A549 (cell line): ENCODE data around the gene MCTP1. TPM values are rescaled to one million over a fixed set of nuclear protein-coding genes. Genes with fewer than 3 reads are reported as not detected.

Experiments
- ATAC-seq, 2 experiments: fragments of 200-7000 bp in 1 of 2; fragments of >200 bp in 1 of 2; cut with Nextera tagmentation in 1 of 2; cut with Tn5 transposase in 1 of 2; 3 replicates each; pipeline versions ENCODE4 v1.8.0 to v1.9.1; 2018 to 2020; ENCODE audit warnings: mild to moderate bottlenecking in 1 of 2, moderate library complexity in 1 of 2
- CTCF ChIA-PET: fragments of 300-600 bp; sonication (Branson Sonifier 250); formaldehyde crosslinking; extraction: SDS; loops from one replicate; lab custom pipeline; 2021; ENCODE audit warnings: antibody characterized with exemption, inconsistent platforms; lab: Yijun Ruan, JAX
- POLR2A ChIA-PET: fragments of 350-600 bp; formaldehyde crosslinking; extraction: SDS; loops from one replicate; lab custom pipeline; 2021; ENCODE audit warnings: antibody characterized with exemption, inconsistent platforms; lab: Yijun Ruan, JAX
- DNase-seq, 2 experiments: peaks; one replicate each; pipeline versions ENCODE4 v3.0.0 to v3.0.0-alpha.2; 2011 to 2016; ENCODE audit warnings: low read depth in 1 of 2, low spot score in 1 of 2
- FAIRE-seq: peaks from 2 replicates; lab custom pipeline; 2011; peaks lifted over from hg19 to GRCh38; lab: Jason Lieb, UNC
- H3K27ac ChIP-seq, 2 experiments: fragments of >200 bp; sonication (Bioruptor Twin); formaldehyde crosslinking; 3 replicates each; pipeline ENCODE4 v1.5.1; 2016 to 2017
- H3K4me1 ChIP-seq: fragments of >200 bp; sonication (Bioruptor Twin); formaldehyde crosslinking; 3 replicates; pipeline ENCODE4 v1.6.1; 2016
- H3K4me2 ChIP-seq: fragments of >200 bp; sonication (Bioruptor Twin); formaldehyde crosslinking; 3 replicates; pipeline ENCODE4 v1.6.1; 2016
- H3K4me3 ChIP-seq: fragments of >200 bp; sonication (Bioruptor Twin); formaldehyde crosslinking; 3 replicates; pipeline ENCODE4 v1.5.1; 2016
- H3K9me3 ChIP-seq: fragments of >200 bp; sonication (Bioruptor Twin); formaldehyde crosslinking; 3 replicates; pipeline ENCODE4 v1.6.1; 2016
- ATOH8 ChIP-seq: fragments of 250-450 bp; sonication (Bioruptor Pico); IDR thresholded peaks from 2 replicates; pipeline ENCODE4 v1.5.0; 2020; ENCODE audit warnings: low read depth, mild to moderate bottlenecking, moderate library complexity
- CHD2 ChIP-seq: fragments of 150-350 bp; IDR thresholded peaks from 2 replicates; pipeline ENCODE4 v1.6.1; 2014; ENCODE audit warnings: low read length; ENCODE audit not compliant: partially characterized antibody
- CHD4 ChIP-seq: fragments of 200-600 bp; sonication (generic); IDR thresholded peaks from 2 replicates; pipeline ENCODE4 v1.6.1; 2016; ENCODE audit warnings: antibody characterized with exemption, mild to moderate bottlenecking, borderline replicate concordance
- EHF ChIP-seq: fragments of 250-450 bp; sonication (Bioruptor Pico); IDR thresholded peaks from 2 replicates; pipeline ENCODE4 v1.5.0; 2020; ENCODE audit warnings: mild to moderate bottlenecking
- EHMT2 ChIP-seq: fragments of 200-600 bp; sonication (generic); IDR thresholded peaks from 2 replicates; pipeline ENCODE4 v1.6.1; 2016; ENCODE audit warnings: antibody characterized with exemption, low read depth, mild to moderate bottlenecking, moderate library complexity
- EP300 ChIP-seq, 2 experiments: fragments of >200 bp; sonication (Bioruptor Twin); formaldehyde crosslinking; IDR thresholded peaks; 2 replicates in 1 of 2; 3 replicates in 1 of 2; pipeline ENCODE4 v1.6.1; 2016 to 2017
- FOSB ChIP-seq: fragments of 250-450 bp; sonication (Bioruptor Pico); IDR thresholded peaks from 2 replicates; pipeline ENCODE4 v1.5.0; 2020; ENCODE audit warnings: mild to moderate bottlenecking, moderate library complexity
- GATA3 ChIP-seq: IDR thresholded peaks from 2 replicates; pipeline ENCODE4 v1.6.1; 2012; ENCODE audit warnings: borderline replicate concordance
- HOXB5 ChIP-seq: fragments of 250-450 bp; sonication (Bioruptor Pico); IDR thresholded peaks from 2 replicates; pipeline ENCODE4 v1.5.0; 2020; ENCODE audit warnings: mild to moderate bottlenecking, moderate library complexity
- JUNB ChIP-seq: fragments of >200 bp; sonication (Bioruptor Twin); formaldehyde crosslinking; IDR thresholded peaks from 2 replicates; pipeline ENCODE4 v1.6.1; 2016
- KDM5A ChIP-seq: fragments of 200-600 bp; sonication (generic); IDR thresholded peaks from 2 replicates; pipeline ENCODE4 v1.6.1; 2016; ENCODE audit warnings: antibody characterized with exemption, mild to moderate bottlenecking
- MAX ChIP-seq: IDR thresholded peaks from 2 replicates; pipeline ENCODE4 v1.6.1; 2012
- NFE2L2 ChIP-seq: fragments of 150-350 bp; conservative IDR thresholded peaks from 2 replicates; pipeline ENCODE4 v1.6.1; 2014; ENCODE audit warnings: low read length
- NR3C1 ChIP-seq: fragments of >200 bp; sonication (Bioruptor Twin); formaldehyde crosslinking; IDR thresholded peaks from 3 replicates; pipeline ENCODE4 v1.6.1; 2017
- PBX3 ChIP-seq: IDR thresholded peaks from 2 replicates; pipeline ENCODE4 v1.6.1; 2012
- POLR2A ChIP-seq: IDR thresholded peaks from 2 replicates; pipeline ENCODE4 v1.6.1; 2012; ENCODE audit warnings: mild to moderate bottlenecking, low read length
- RARB ChIP-seq: fragments of 250-450 bp; sonication (Bioruptor Pico); IDR thresholded peaks from 2 replicates; pipeline ENCODE4 v1.8.0; 2021; ENCODE audit warnings: mild to moderate bottlenecking, moderate library complexity
- SMC3 ChIP-seq: fragments of >200 bp; sonication (Bioruptor Twin); formaldehyde crosslinking; IDR thresholded peaks from 3 replicates; pipeline ENCODE4 v1.6.1; 2018; ENCODE audit warnings: inconsistent platforms
- TP53 ChIP-seq: fragments of 250-450 bp; sonication (Bioruptor Pico); IDR thresholded peaks from 2 replicates; pipeline ENCODE4 v1.5.0; 2021; ENCODE audit warnings: mild to moderate bottlenecking, moderate library complexity
- ZFP36 ChIP-seq: fragments of 450-650 bp; IDR thresholded peaks from 2 replicates; pipeline ENCODE4 v1.6.1; 2014; ENCODE audit warnings: borderline replicate concordance; ENCODE audit not compliant: partially characterized antibody
- ZNF302 ChIP-seq: fragments of 250-450 bp; sonication (Bioruptor Pico); IDR thresholded peaks from 2 replicates; pipeline ENCODE4 v1.9.0; 2021; ENCODE audit warnings: inconsistent platforms, mild to moderate bottlenecking, moderate library complexity
- ZSCAN20 ChIP-seq: fragments of 250-450 bp; sonication (Bioruptor Pico); IDR thresholded peaks from 2 replicates; pipeline ENCODE4 v1.8.0; 2022; ENCODE audit warnings: mild to moderate bottlenecking, moderate library complexity
- WGBS: methylation state at CpG from one replicate; pipeline ENCODE4 v1.1.6; 2017; ENCODE audit errors: missing lambda C conversion rate; 5-methylcytosine and 5-hydroxymethylcytosine counted together
- polyA plus RNA-seq, 4 experiments: library from polyadenylated mRNA; depleted of rRNA in 3 of 4; stranded (reverse); fragments of >200 nt; fragmentation: RNase III in 1 of 4; extraction: RNeasy Plus Mini Kit Qiagen cat#74134 plus additional on column Dnase treatment in 1 of 4; gene quantifications; 2 replicates in 3 of 4; 3 replicates in 1 of 4; pipeline ENCODE4 v1.2.3, GENCODE V29; 2011 to 2017

The MCTP1 gene
- polyA plus RNA-seq, 2 of the 4 experiments (the other 2 are of a cell fraction) = 5.4 to 6.9 TPM

GRCh38 chr5:95043648-95044047 is 241.2 kb downstream of the MCTP1 start:
- WGBS = 65% methylated on average over 3 of the region's 3 CpGs

GRCh38 chr5:95043234-95043633 is 241.7 kb downstream of the MCTP1 start:
- Histone ChIP-seq H3K27ac (no peak overlapping the region), H3K4me2 (no peak overlapping the region), H3K4me1 (no peaks in the 10 kb centered on the region), H3K9me3 (no peaks in the 10 kb centered on the region), H3K4me3 (no peak overlapping the region)
- POLR2A ChIA-PET = no interaction called here
- ATAC-seq (no peak), FAIRE-seq (no peak), DNase-seq (no peak)
- TF ChIP-seq MAX = no peak
- TF ChIP-seq JUNB = no peak
- no peak for TF ChIP-seq CHD2
- no peak for TF ChIP-seq FOSB (CRISPR knock-in tag)
- no peak for TF ChIP-seq TP53 (CRISPR knock-in tag)
- no peak for TF ChIP-seq ZNF302 (CRISPR knock-in tag)
- TF ChIP-seq RARB (CRISPR knock-in tag) = no peak
- TF ChIP-seq NFE2L2 = no peak
- no peak for TF ChIP-seq SMC3
- no peak for TF ChIP-seq POLR2A
- CTCF ChIA-PET = interaction anchor here (1.2 kb wide), 1 partner anchor 20 kb away, joined by 3 read pairs; no protein-coding TSS in a partner anchor

More at GRCh38 chr5:95043648-95044047, 241.2 kb downstream of the MCTP1 start:
- H3K9me3 ChIP-seq = no peaks in the 10 kb centered on the region
- POLR2A ChIA-PET = no interaction called here
- no peak for ATAC-seq
- no peak overlapping the region for H3K4me3 ChIP-seq
- no peak overlapping the region for H3K4me2 ChIP-seq
- no peaks in the 10 kb centered on the region for H3K4me1 ChIP-seq
- H3K27ac ChIP-seq = no peak overlapping the region
- TF ChIP-seq KDM5A (no peak), JUNB (no peak)
- DNase-seq = no peak
- FAIRE-seq = no peak
- CTCF ChIA-PET = interaction anchor here (1.2 kb wide), 1 partner anchor 20 kb away, joined by 3 read pairs; no protein-coding TSS in a partner anchor

GRCh38 chr5:95042037-95042436 is 242.9 kb downstream of the MCTP1 start:
- Histone ChIP-seq H3K4me3 (no peak overlapping the region), H3K9me3 (no peaks in the 10 kb centered on the region), H3K4me2 (no peak overlapping the region), H3K27ac (no peak overlapping the region), H3K4me1 (no peaks in the 10 kb centered on the region)
- FAIRE-seq = no peak
- ATAC-seq = no peak
- no peak for TF ChIP-seq HOXB5 (CRISPR knock-in tag)
- TF ChIP-seq ZFP36 = no peak
- TF ChIP-seq CHD4 = no peak
- no peak for TF ChIP-seq ATOH8 (CRISPR knock-in tag)
- TF ChIP-seq EHF (CRISPR knock-in tag) = no peak
- no peak for TF ChIP-seq EP300 (IDR thresholded peaks at IDR 0.05)
- no peak for TF ChIP-seq PBX3
- no peak for TF ChIP-seq ZNF302 (CRISPR knock-in tag)
- no peak for TF ChIP-seq EHMT2
- TF ChIP-seq NR3C1 = no peak
- TF ChIP-seq ZSCAN20 (CRISPR knock-in tag) = no peak
- TF ChIP-seq GATA3 = no peak
- DNase-seq = no peak
- WGBS = 33% methylated on average over 4 of the region's 4 CpGs
- POLR2A ChIA-PET = no interaction called here
- CTCF ChIA-PET = interaction anchor here (1.0 to 1.1 kb wide), 2 partner anchors 19 to 30 kb away, joined by 3 read pairs; no protein-coding TSS in a partner anchor
